ENCODE measurements around the gene NR6A1.

DNA sequence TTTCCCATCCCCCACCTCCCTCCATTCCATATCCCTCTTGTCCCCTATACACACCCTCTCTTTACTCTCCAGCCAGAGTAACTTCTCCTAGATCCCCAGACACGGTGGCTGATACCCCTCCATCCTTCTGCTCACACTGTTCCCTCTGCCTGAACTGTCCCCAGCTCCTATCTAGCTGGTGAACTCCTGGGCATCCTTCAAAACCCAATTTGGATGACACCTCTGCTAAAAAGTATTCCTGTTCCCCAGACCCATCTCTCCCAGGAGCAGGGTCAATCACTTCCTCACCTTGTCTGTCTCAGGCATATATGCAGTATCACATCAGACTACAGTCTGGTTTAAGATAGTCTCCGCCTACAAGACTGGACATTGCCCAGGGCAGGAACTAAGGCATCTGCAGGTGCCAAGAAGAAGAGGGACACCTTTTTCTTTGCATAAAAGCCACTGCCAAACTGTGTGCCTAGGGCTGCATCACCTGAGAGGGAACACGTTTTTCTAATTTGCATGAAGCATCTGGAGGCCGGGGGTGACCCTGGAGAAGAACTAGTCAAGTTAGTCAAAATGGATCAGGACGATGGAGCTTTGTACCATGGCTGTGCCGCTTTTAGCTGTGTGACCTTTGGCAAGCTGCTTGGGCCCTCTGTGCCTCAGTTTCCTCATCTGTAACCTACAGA lies 291.0 kb downstream of the NR6A1 start:
- no peak for TF ChIP-seq NFE2L2 (conservative IDR thresholded peaks at IDR 0.05; ENCODE audit: low read length)
- TF ChIP-seq, protein P1, sequence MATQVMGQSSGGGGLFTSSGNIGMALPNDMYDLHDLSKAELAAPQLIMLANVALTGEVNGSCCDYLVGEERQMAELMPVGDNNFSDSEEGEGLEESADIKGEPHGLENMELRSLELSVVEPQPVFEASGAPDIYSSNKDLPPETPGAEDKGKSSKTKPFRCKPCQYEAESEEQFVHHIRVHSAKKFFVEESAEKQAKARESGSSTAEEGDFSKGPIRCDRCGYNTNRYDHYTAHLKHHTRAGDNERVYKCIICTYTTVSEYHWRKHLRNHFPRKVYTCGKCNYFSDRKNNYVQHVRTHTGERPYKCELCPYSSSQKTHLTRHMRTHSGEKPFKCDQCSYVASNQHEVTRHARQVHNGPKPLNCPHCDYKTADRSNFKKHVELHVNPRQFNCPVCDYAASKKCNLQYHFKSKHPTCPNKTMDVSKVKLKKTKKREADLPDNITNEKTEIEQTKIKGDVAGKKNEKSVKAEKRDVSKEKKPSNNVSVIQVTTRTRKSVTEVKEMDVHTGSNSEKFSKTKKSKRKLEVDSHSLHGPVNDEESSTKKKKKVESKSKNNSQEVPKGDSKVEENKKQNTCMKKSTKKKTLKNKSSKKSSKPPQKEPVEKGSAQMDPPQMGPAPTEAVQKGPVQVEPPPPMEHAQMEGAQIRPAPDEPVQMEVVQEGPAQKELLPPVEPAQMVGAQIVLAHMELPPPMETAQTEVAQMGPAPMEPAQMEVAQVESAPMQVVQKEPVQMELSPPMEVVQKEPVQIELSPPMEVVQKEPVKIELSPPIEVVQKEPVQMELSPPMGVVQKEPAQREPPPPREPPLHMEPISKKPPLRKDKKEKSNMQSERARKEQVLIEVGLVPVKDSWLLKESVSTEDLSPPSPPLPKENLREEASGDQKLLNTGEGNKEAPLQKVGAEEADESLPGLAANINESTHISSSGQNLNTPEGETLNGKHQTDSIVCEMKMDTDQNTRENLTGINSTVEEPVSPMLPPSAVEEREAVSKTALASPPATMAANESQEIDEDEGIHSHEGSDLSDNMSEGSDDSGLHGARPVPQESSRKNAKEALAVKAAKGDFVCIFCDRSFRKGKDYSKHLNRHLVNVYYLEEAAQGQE (IDR thresholded peaks at IDR 0.05) = no peak
- TF ChIP-seq NR3C1 (IDR thresholded peaks at IDR 0.05) = no peak
- no peak for TF ChIP-seq RCOR1 (IDR thresholded peaks at IDR 0.05; ENCODE audit: low read depth, low read length)
- no peak for TF ChIP-seq POLR2A (IDR thresholded peaks at IDR 0.05; ENCODE audit: low read length)
- TF ChIP-seq, protein P2, sequence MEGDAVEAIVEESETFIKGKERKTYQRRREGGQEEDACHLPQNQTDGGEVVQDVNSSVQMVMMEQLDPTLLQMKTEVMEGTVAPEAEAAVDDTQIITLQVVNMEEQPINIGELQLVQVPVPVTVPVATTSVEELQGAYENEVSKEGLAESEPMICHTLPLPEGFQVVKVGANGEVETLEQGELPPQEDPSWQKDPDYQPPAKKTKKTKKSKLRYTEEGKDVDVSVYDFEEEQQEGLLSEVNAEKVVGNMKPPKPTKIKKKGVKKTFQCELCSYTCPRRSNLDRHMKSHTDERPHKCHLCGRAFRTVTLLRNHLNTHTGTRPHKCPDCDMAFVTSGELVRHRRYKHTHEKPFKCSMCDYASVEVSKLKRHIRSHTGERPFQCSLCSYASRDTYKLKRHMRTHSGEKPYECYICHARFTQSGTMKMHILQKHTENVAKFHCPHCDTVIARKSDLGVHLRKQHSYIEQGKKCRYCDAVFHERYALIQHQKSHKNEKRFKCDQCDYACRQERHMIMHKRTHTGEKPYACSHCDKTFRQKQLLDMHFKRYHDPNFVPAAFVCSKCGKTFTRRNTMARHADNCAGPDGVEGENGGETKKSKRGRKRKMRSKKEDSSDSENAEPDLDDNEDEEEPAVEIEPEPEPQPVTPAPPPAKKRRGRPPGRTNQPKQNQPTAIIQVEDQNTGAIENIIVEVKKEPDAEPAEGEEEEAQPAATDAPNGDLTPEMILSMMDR (IDR thresholded peaks at IDR 0.05) = no peak

All from A549 (cell line).